Fibroblast of lung (primary cell): ENCODE data around the gene TASP1.

Experiments used
- CTCF ChIP-seq, 2 donors: IDR thresholded peaks in 1 of 2; conservative IDR thresholded peaks in 1 of 2; 1 replicate in 1 of 2; 2 replicates in 1 of 2; pipeline ENCODE4 v1.5.1; 2011 to 2012; ENCODE audit warnings: low read length in 2 of 2, control low read depth in 1 of 2, inconsistent platforms in 1 of 2, low read depth in 1 of 2, mild to moderate bottlenecking in 1 of 2
- EZH2 ChIP-seq: IDR thresholded peaks from 2 replicates; pipeline ENCODE4 v1.5.1; 2012; ENCODE audit warnings: low read length, control low read depth, mild to moderate bottlenecking; ENCODE audit errors: missing control alignments

- no peak for TF ChIP-seq CTCF (conservative IDR thresholded peaks at IDR 0.05 in 1 of 2, IDR thresholded peaks at IDR 0.05 in 1 of 2; ENCODE audit: low read depth in 1 of 2, low read length in 2 of 2)
- no peak for TF ChIP-seq EZH2
These were observed 20.6 kb upstream of the TASP1 start for GRCh38 chr20:13659288-13659687.
